Calu3 (cell line): Measurements from ENCODE around the gene PILRA. TPM values are rescaled to one million over a fixed set of nuclear protein-coding genes. Genes with fewer than 3 reads are reported as not detected.

ENCODE experiments used
- BruUV-seq: library from RNA; stranded (reverse); fragments of 400-500 nt; replicated peaks from 2 replicates; lab custom pipeline; 2021; lab: Mats Ljungman, UMichigan
- CTCF ChIA-PET: fragments of 300-600 bp; sonication (Branson Sonifier 250); formaldehyde crosslinking; loops from one replicate; lab custom pipeline; 2022; ENCODE audit warnings: antibody characterized with exemption; lab: Charles Lee
- DNase-seq: peaks from one replicate; pipeline ENCODE4 v3.0.0; 2022
- H3K27ac Mint-ChIP-seq: one replicate; pipeline ENCODE4 v1.8.0; 2022; ENCODE audit warnings: mixed read lengths; ENCODE audit not compliant: unreplicated experiment
- H3K27me3 Mint-ChIP-seq: one replicate; pipeline ENCODE4 v1.8.0; 2022; ENCODE audit warnings: mixed read lengths; ENCODE audit not compliant: unreplicated experiment
- H3K36me3 Mint-ChIP-seq: one replicate; pipeline ENCODE4 v1.8.0; 2022; ENCODE audit warnings: mild to moderate bottlenecking, moderate library complexity, mixed read lengths; ENCODE audit not compliant: insufficient read depth, unreplicated experiment
- H3K4me1 Mint-ChIP-seq: one replicate; pipeline ENCODE4 v1.8.0; 2022; ENCODE audit warnings: mild to moderate bottlenecking, low read depth, mixed read lengths; ENCODE audit not compliant: unreplicated experiment
- H3K4me3 Mint-ChIP-seq: one replicate; pipeline ENCODE4 v1.8.0; 2022; ENCODE audit warnings: mild to moderate bottlenecking, low read depth, moderate library complexity, mixed read lengths; ENCODE audit not compliant: unreplicated experiment
- H3K9me3 Mint-ChIP-seq: one replicate; pipeline ENCODE4 v1.8.0; 2022; ENCODE audit warnings: low read depth, mixed read lengths; ENCODE audit not compliant: unreplicated experiment
- CTCF ChIP-seq: fragments of 200-600 bp; IDR thresholded peaks from one replicate; pipeline ENCODE4 v1.8.0; 2022; ENCODE audit warnings: antibody characterized with exemption; ENCODE audit not compliant: unreplicated experiment
- intact Hi-C: fragments of 100-400 bp; cut with micrococcal nuclease; formaldehyde crosslinking; loops from one replicate; pipeline ENCODE4 v1.10.0; 2022; ENCODE audit not compliant: unreplicated experiment
- total RNA-seq: library from RNA; stranded (reverse); gene quantifications from 2 replicates; pipeline ENCODE4 v1.2.3, GENCODE V29; 2022

The PILRA gene
- total RNA-seq, 1 experiment from 2014 or later, result 3.1 TPM

DNA sequence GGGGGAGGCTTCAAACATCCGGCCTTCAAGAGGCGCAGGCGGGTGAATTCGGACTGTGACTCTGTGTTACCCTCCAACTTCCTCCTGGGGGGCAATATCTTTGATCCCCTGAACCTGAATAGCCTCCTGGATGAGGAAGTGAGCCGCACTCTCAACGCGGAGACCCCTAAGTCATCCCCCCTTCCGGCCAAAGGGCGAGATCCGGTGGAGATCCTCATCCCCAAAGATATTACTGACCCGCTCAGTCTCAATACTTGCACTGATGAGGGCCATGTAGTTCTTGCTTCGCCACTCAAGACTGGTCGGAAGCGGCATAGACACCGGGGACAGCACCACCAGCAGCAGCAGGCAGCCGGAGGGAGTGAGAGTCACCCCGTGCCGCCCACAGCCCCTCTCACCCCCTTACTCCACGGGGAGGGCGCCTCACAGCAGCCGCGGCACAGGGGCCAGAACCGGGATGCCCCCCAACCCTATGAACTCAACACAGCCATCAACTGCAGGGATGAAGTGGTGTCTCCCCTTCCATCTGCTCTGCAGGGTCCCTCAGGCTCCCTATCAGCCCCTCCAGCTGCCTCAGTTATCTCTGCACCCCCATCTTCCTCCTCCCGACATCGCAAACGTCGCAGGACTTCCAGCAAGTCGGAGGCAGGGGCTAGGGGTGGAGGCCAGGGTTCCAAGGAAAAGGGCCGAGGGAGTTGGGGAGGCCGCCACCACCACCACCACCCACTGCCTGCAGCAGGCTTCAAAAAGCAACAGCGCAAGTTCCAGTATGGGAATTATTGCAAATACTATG, 57.4 kb downstream of the PILRA start:
- intact Hi-C loops, result no loop called here
- no peak overlapping the region for H3K27ac Mint-ChIP-seq
- H3K36me3 Mint-ChIP-seq, result peaks cover 68% of the 10 kb centered on the region
- TSS peak; percentile 17 for BruUV-seq
- CTCF ChIA-PET, result interaction anchor here (0.8 kb wide), 1 partner anchor 14 kb away, joined by 3 read pairs; no protein-coding TSS in a partner anchor
- no peak for DNase-seq
- no peaks in the 10 kb centered on the region for H3K9me3 Mint-ChIP-seq
- H3K27me3 Mint-ChIP-seq, result peaks cover 12% of the 10 kb centered on the region
- H3K4me3 Mint-ChIP-seq, result peak overlapping the region; percentile 87
- no peak for TF ChIP-seq CTCF
- H3K4me1 Mint-ChIP-seq, result peaks cover 10% of the 10 kb centered on the region

DNA sequence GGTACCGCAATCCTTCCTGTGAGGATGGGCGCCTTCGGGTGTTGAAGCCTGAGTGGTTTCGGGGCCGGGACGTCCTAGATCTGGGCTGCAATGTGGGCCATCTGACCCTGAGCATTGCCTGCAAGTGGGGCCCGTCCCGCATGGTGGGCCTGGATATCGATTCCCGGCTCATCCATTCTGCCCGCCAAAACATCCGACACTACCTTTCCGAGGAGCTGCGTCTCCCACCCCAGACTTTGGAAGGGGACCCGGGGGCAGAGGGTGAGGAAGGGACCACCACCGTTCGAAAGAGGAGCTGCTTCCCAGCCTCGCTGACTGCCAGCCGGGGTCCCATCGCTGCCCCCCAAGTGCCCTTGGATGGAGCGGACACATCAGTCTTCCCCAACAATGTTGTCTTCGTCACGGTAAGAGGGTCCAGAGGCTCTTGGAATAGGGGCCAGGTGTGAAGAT, 58.0 kb downstream of the PILRA start:
- CTCF ChIA-PET, result no interaction called here

GRCh38 chr7:100432053-100432452, 58.8 kb downstream of the PILRA start:
- no peak for DNase-seq
- peaks cover 78% of the 10 kb centered on the region for H3K36me3 Mint-ChIP-seq
- intact Hi-C loops, result no loop called here
- no peaks in the 10 kb centered on the region for H3K9me3 Mint-ChIP-seq
- peaks cover 10% of the 10 kb centered on the region for H3K4me1 Mint-ChIP-seq
- BruUV-seq, result no TSS peak
- CTCF ChIA-PET, result no interaction called here
- no peak overlapping the region for H3K27ac Mint-ChIP-seq
- TF ChIP-seq CTCF, result no peak
- peaks cover 12% of the 10 kb centered on the region for H3K27me3 Mint-ChIP-seq
- no peak overlapping the region for H3K4me3 Mint-ChIP-seq

More for the DNA sequence above, 58.0 kb downstream of the PILRA start:
- H3K36me3 Mint-ChIP-seq, result peaks cover 75% of the 10 kb centered on the region
- peaks cover 12% of the 10 kb centered on the region for H3K27me3 Mint-ChIP-seq
- no peaks in the 10 kb centered on the region for H3K9me3 Mint-ChIP-seq
- BruUV-seq, result no TSS peak
- intact Hi-C loops, result no loop called here
- no peak for TF ChIP-seq CTCF
- peaks cover 10% of the 10 kb centered on the region for H3K4me1 Mint-ChIP-seq
- peak overlapping the region; percentile 87 for H3K4me3 Mint-ChIP-seq
- no peak overlapping the region for H3K27ac Mint-ChIP-seq
- DNase-seq, result no peak

DNA sequence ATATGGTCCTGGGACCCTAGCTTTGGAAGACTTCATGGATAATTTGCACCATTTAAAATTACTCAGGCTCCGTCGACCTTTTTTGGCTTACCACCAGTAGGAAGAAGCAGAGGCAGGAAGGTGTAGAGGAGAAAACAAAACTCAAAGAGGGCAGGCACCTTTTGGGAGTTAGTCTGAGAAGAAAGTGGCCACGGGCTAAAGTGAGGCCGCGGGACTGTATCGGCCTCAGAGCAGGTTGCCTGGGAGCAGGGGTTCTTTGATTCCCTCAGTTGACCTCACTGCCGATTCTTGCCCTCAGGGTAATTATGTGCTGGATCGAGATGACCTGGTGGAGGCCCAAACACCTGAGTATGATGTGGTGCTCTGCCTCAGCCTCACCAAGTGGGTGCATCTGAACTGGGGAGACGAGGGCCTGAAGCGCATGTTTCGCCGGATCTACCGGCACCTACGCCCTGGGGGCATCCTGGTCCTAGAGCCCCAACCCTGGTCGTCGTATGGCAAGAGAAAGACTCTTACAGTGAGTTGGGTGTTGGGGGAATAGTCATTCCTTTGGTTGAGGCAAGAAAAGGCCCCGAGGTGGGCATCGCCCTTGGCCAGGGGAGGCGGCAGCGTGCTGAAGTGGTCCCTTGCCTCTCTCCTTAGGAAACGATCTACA, 59.5 kb downstream of the PILRA start:
- H3K27ac Mint-ChIP-seq, result no peak overlapping the region
- BruUV-seq, result no TSS peak

More for the DNA sequence above, 59.5 kb downstream of the PILRA start:
- H3K27me3 Mint-ChIP-seq, result peaks cover 12% of the 10 kb centered on the region
- CTCF ChIA-PET, result no interaction called here
- intact Hi-C loops, result no loop called here
- no peak overlapping the region for H3K4me3 Mint-ChIP-seq
- H3K4me1 Mint-ChIP-seq, result peaks cover 10% of the 10 kb centered on the region
- DNase-seq, result no peak
- TF ChIP-seq CTCF, result no peak
- peaks cover 78% of the 10 kb centered on the region for H3K36me3 Mint-ChIP-seq
- no peaks in the 10 kb centered on the region for H3K9me3 Mint-ChIP-seq
